Omental fat pad (tissue), 4 donors: ENCODE results near the gene CD226. TPM values are rescaled to one million over a fixed set of nuclear protein-coding genes. Genes with fewer than 3 reads are reported as not detected.

Experiments used
- ATAC-seq: fragments of 150-250 bp; one replicate; pipeline ENCODE4 v1.9.1; 2016; ENCODE audit warnings: mild to moderate bottlenecking, moderate library complexity; ENCODE audit not compliant: low FRiP score
- DNase-seq: peaks from one replicate; pipeline ENCODE4 v3.0.0-alpha.2; 2019; ENCODE audit warnings: low spot score
- total RNA-seq, 4 donors: library from RNA; depleted of rRNA; stranded (reverse); fragments of >200 nt; gene quantifications; one replicate each; pipeline ENCODE4 v1.1.0, GENCODE V29; 2016
- TF ChIP-seq, protein P1 (sequence below), 3 donors: fragments of 450-650 bp; IDR thresholded peaks; one replicate each; pipeline ENCODE4 v1.5.1; 2016 to 2017; ENCODE audit warnings: antibody characterized with exemption in 3 of 3, mild to moderate bottlenecking in 3 of 3, moderate library complexity in 2 of 3

The CD226 gene
- total RNA-seq, 4 donors from 2014 or later = 1.9 to 4.3 (median 3.0) TPM

- TF ChIP-seq, protein P1, sequence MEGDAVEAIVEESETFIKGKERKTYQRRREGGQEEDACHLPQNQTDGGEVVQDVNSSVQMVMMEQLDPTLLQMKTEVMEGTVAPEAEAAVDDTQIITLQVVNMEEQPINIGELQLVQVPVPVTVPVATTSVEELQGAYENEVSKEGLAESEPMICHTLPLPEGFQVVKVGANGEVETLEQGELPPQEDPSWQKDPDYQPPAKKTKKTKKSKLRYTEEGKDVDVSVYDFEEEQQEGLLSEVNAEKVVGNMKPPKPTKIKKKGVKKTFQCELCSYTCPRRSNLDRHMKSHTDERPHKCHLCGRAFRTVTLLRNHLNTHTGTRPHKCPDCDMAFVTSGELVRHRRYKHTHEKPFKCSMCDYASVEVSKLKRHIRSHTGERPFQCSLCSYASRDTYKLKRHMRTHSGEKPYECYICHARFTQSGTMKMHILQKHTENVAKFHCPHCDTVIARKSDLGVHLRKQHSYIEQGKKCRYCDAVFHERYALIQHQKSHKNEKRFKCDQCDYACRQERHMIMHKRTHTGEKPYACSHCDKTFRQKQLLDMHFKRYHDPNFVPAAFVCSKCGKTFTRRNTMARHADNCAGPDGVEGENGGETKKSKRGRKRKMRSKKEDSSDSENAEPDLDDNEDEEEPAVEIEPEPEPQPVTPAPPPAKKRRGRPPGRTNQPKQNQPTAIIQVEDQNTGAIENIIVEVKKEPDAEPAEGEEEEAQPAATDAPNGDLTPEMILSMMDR (IDR thresholded peaks at IDR 0.05) = no peak
- DNase-seq (no peak), ATAC-seq (no peak)
Measured at GRCh38 chr18:69956665-69957620, 9.3 kb upstream of the CD226 start.

DNA sequence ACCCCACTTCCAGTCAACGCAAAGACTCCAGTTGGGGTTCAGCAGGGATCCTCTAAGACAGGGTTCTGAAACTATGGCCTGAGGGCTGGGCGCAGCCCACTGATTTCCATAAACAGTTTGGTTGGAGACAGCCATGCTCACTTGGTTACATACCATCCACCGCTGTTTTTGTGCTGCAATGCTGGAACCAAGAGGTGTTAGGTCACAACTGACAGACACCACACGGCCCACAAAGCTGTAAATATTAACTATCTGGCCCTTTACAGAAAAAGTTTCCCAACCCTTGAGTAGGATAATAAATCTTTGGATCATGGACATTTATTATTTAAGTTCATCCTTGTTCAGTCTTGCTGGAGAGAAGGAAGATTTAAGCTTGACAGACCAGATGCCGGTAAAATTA is 8.4 kb upstream of the CD226 start:
- TF ChIP-seq, protein P1 (IDR thresholded peaks at IDR 0.05) = no peak

DNA sequence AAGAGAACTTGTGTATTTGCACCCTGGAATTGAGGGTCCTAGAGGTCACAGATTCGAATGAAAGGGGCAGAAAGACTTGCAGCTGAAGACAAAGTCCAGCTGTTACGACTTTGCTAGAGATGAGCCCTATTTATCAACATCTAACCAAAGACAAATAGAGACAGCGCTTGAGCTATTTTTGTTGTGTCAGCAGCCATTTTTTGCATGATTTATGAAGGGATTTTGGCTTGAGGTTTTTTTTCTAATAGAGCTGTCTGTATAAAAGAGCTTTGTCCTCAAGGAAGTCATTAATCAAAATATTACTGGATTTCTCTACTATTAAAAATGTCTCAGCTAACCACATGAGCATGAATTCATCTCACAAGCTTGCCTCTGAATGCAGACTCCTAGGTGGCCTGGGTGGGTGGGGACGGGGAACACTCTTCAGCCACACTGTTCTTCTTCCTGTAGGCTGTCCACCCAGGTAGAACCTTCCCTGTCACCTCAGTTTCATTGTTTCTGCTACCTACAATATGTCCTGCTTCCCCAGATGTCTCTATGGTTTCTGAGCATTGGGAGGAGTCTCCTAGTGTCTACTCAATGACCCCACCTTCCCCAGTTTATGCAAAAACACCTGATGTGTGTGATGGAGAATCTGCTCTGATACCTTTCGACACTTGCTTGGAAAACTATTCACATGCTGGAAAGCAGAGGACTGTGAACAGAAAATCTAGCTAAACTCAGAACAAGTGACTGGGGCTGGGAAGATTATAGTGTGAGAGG is 7.2 kb upstream of the CD226 start:
- no peak for DNase-seq
- ATAC-seq = no peak
- TF ChIP-seq, protein P1 (IDR thresholded peaks at IDR 0.05) = no peak

More for the DNA sequence above, 8.4 kb upstream of the CD226 start:
- DNase-seq (no peak), ATAC-seq (no peak)

GRCh38 chr18:69953191-69953590 is 5.5 kb upstream of the CD226 start:
- ATAC-seq (no peak), DNase-seq (no peak)
- TF ChIP-seq, protein P1 (IDR thresholded peaks at IDR 0.05) = no peak

DNA sequence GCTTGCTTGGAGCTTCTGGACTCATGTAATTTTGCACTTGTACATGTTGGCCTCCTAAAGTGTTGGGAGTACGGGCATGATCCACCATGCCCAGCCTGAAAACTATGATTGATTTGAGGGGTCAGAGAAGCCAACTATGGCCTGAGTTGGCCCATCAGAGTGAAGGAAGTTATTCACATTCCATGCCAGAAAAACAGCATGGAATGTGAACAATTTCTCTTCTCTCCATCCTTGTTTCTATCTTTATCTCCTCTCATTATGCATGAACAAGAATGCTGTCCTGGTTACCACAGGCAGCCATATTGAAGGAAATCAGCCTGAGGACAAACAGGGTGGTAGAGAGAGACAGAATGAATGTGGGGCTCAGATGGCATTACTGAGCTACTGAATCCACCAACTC is 3.5 kb upstream of the CD226 start:
- ATAC-seq = no peak
- TF ChIP-seq, protein P1 (IDR thresholded peaks at IDR 0.05) = no peak
- no peak for DNase-seq

DNA sequence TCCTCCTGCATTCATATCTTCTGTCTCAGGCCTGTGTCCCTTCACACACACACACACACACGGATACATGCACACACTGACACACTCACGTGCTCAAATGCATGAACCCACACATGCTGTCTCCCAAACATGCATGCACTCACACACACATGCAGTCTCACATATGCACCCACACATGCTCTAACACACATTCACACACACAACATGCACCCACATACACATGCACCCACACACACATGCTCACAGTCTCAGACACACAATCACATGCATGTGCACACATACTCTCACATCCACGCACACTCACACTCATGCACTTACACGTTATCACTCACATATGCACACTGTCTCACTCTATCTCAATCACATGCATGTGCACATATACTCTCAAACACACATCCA is 1.9 kb upstream of the CD226 start:
- DNase-seq (no peak), ATAC-seq (no peak)
- TF ChIP-seq, protein P1 (IDR thresholded peaks at IDR 0.05) = no peak
